ENCODE results near the gene SAMD14. TPM values are rescaled to one million over a fixed set of nuclear protein-coding genes. Genes with fewer than 3 reads are reported as not detected.

SAMD14 gene
- total and polyA plus RNA-seq, 7 experiments from 2014 or later, result 0.70 to 0.78 TPM; not detected in 5

DNA sequence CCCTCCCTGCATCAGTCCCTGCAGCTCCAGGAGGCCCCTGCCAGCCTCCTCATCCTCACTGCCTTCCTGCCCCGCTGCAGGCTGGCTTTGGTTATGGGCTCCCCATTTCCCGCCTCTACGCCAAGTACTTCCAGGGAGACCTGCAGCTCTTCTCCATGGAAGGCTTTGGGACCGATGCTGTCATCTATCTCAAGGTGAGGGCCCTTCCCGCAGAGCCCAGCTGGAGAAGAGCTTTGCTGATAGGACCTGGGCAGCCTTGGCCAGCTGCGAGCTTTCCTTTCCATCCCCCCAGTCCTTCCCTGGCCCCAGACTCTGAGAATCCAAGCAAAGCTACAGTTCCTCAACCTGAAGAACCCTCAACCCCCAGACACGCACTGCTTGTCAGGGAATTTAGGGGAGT is 20.8 kb downstream of the SAMD14 start:
- DNase-seq, result no peak
- no peaks in the 10 kb centered on the region for H3K9me3 ChIP-seq (ENCODE audit: control insufficient read depth in 2 of 3, low read length in 3 of 3)
- Mint-ChIP-seq H3K9me3 (no peaks in the 10 kb centered on the region), H3K4me3 (no peak overlapping the region), H3K27me3 (no peaks in the 10 kb centered on the region), H3K27ac (no peak overlapping the region), H3K36me3 (peaks cover 2 to 20% (median 3%) of the 10 kb centered on the region in 5 donors), H3K4me1 (peaks cover 0 to 2% (median 0%) of the 10 kb centered on the region in 7 donors)
- H3K27me3 ChIP-seq (ENCODE audit: control insufficient read depth in 2 of 2, insufficient read depth in 2 of 2, low read length in 2 of 2), result no peaks in the 10 kb centered on the region
- H3K27ac ChIP-seq (ENCODE audit: low read depth, low read length), result no peak overlapping the region
- no peak for ATAC-seq
- POLR2A ChIA-PET, result interaction anchor here (0.6 kb wide), 2 partner anchors 15 to 67 kb away, joined by 3 read pairs; no protein-coding TSS in a partner anchor
- intact Hi-C loops (cut with micrococcal nuclease), result no loop called here
- no peaks in the 10 kb centered on the region for H3K4me1 ChIP-seq (ENCODE audit: control insufficient read depth in 2 of 2, insufficient read depth in 2 of 2, low read length in 2 of 2)
- H3K36me3 ChIP-seq (ENCODE audit: control insufficient read depth in 2 of 3, insufficient read depth in 3 of 3, low read length in 3 of 3), result peaks cover 0 to 63% (median 0%) of the 10 kb centered on the region in 3 experiments
- no peak overlapping the region for H3K4me3 ChIP-seq (ENCODE audit: low read length)
- CTCF ChIA-PET, result interaction anchor here (0.6 to 1.7 kb wide), 2 partner anchors 13 to 15 kb away, joined by 3 to 4 read pairs; no protein-coding TSS in a partner anchor

- CTCF ChIA-PET, result interaction anchor here (1.7 kb wide), 1 partner anchor 14 kb away, joined by 4 read pairs; no protein-coding TSS in a partner anchor
- H3K27ac ChIP-seq (ENCODE audit: low read depth, low read length), result no peak overlapping the region
- no peak for DNase-seq
- peak overlapping the region in 2 of 9 donors; percentile 71 to 81 for H3K27ac Mint-ChIP-seq
- H3K4me1 ChIP-seq (ENCODE audit: control insufficient read depth in 2 of 2, insufficient read depth in 2 of 2, low read length in 2 of 2), result no peaks in the 10 kb centered on the region
- ATAC-seq, result no peak
- H3K9me3 ChIP-seq (ENCODE audit: control insufficient read depth in 2 of 3, low read length in 3 of 3), result no peaks in the 10 kb centered on the region
- H3K27me3 ChIP-seq (ENCODE audit: control insufficient read depth in 2 of 2, insufficient read depth in 2 of 2, low read length in 2 of 2), result no peaks in the 10 kb centered on the region
- no peaks in the 10 kb centered on the region for H3K9me3 Mint-ChIP-seq
- H3K36me3 ChIP-seq (ENCODE audit: control insufficient read depth in 2 of 3, insufficient read depth in 3 of 3, low read length in 3 of 3), result peaks cover 0 to 69% (median 0%) of the 10 kb centered on the region in 3 experiments
- H3K4me3 ChIP-seq (ENCODE audit: low read length), result no peak overlapping the region
- H3K27me3 Mint-ChIP-seq, result no peaks in the 10 kb centered on the region
- intact Hi-C loops (cut with micrococcal nuclease), result no loop called here
- H3K4me3 Mint-ChIP-seq, result no peak overlapping the region
- peaks cover 0 to 2% (median 0%) of the 10 kb centered on the region in 7 donors for H3K4me1 Mint-ChIP-seq
- POLR2A ChIA-PET, result interaction anchor here (0.6 kb wide), 1 partner anchor 67 kb away, joined by 3 read pairs; no protein-coding TSS in a partner anchor
- peaks cover 2 to 20% (median 3%) of the 10 kb centered on the region in 5 donors for H3K36me3 Mint-ChIP-seq
These were observed 21.4 kb downstream of the SAMD14 start for GRCh38 chr17:50108556-50108955.

GRCh38 chr17:50107790-50108414 is 22.1 kb downstream of the SAMD14 start:
- POLR2A ChIA-PET, result interaction anchor here (0.8 kb wide), 1 partner anchor 12 kb away, joined by 4 read pairs; no protein-coding TSS in a partner anchor

GRCh38 chr17:50106393-50107131 is 23.4 kb downstream of the SAMD14 start:
- CTCF ChIA-PET, result no interaction called here
- H3K27ac Mint-ChIP-seq, result peak overlapping the region in 2 of 9 donors; percentile 25 to 28

More at GRCh38 chr17:50107790-50108414, 22.1 kb downstream of the SAMD14 start:
- no peak overlapping the region for H3K4me3 Mint-ChIP-seq
- DNase-seq, result no peak
- H3K4me1 Mint-ChIP-seq, result peaks cover 0 to 2% (median 0%) of the 10 kb centered on the region in 7 donors
- CTCF ChIA-PET, result interaction anchor here (1.7 kb wide), 1 partner anchor 14 kb away, joined by 4 read pairs; no protein-coding TSS in a partner anchor
- intact Hi-C loops (cut with micrococcal nuclease), result no loop called here
- H3K27me3 Mint-ChIP-seq, result no peaks in the 10 kb centered on the region
- peak overlapping the region in 2 of 9 donors; percentile 12 to 19 for H3K27ac Mint-ChIP-seq
- Histone ChIP-seq H3K4me3 (ENCODE audit: low read length) (no peak overlapping the region), H3K36me3 (ENCODE audit: control insufficient read depth in 2 of 3, insufficient read depth in 3 of 3, low read length in 3 of 3) (peaks cover 0 to 76% (median 0%) of the 10 kb centered on the region in 3 experiments), H3K9me3 (ENCODE audit: control insufficient read depth in 2 of 3, low read length in 3 of 3) (no peaks in the 10 kb centered on the region), H3K27ac (ENCODE audit: low read depth, low read length) (no peak overlapping the region), H3K27me3 (ENCODE audit: control insufficient read depth in 2 of 2, insufficient read depth in 2 of 2, low read length in 2 of 2) (no peaks in the 10 kb centered on the region), H3K4me1 (ENCODE audit: control insufficient read depth in 2 of 2, insufficient read depth in 2 of 2, low read length in 2 of 2) (no peaks in the 10 kb centered on the region)
- H3K36me3 Mint-ChIP-seq, result peaks cover 2 to 20% (median 3%) of the 10 kb centered on the region in 5 donors
- no peaks in the 10 kb centered on the region for H3K9me3 Mint-ChIP-seq
- no peak for ATAC-seq

GRCh38 chr17:50105811-50106210 is 24.1 kb downstream of the SAMD14 start:
- no peaks in the 10 kb centered on the region for H3K9me3 Mint-ChIP-seq
- Histone ChIP-seq H3K36me3 (ENCODE audit: control insufficient read depth in 2 of 3, insufficient read depth in 3 of 3, low read length in 3 of 3) (peaks cover 0 to 93% (median 0%) of the 10 kb centered on the region in 3 experiments), H3K27ac (ENCODE audit: low read depth, low read length) (no peak overlapping the region), H3K9me3 (ENCODE audit: control insufficient read depth in 2 of 3, low read length in 3 of 3) (no peaks in the 10 kb centered on the region), H3K27me3 (ENCODE audit: control insufficient read depth in 2 of 2, insufficient read depth in 2 of 2, low read length in 2 of 2) (no peaks in the 10 kb centered on the region), H3K4me1 (ENCODE audit: control insufficient read depth in 2 of 2, insufficient read depth in 2 of 2, low read length in 2 of 2) (no peaks in the 10 kb centered on the region), H3K4me3 (ENCODE audit: low read length) (no peak overlapping the region)
- ChIA-PET POLR2A (no interaction called here), CTCF (no interaction called here)
- DNase-seq (no peak), ATAC-seq (no peak)
- no peak overlapping the region for H3K4me3 Mint-ChIP-seq
- H3K4me1 Mint-ChIP-seq, result peaks cover 0 to 2% (median under 1%) of the 10 kb centered on the region in 7 donors
- intact Hi-C loops (cut with micrococcal nuclease), result no loop called here
- no peak overlapping the region for H3K27ac Mint-ChIP-seq
- H3K27me3 Mint-ChIP-seq, result no peaks in the 10 kb centered on the region
- peaks cover 2 to 21% (median 3%) of the 10 kb centered on the region in 5 donors for H3K36me3 Mint-ChIP-seq

More at GRCh38 chr17:50106393-50107131, 23.4 kb downstream of the SAMD14 start:
- DNase-seq (no peak), ATAC-seq (no peak)
- Histone ChIP-seq H3K36me3 (ENCODE audit: control insufficient read depth in 2 of 3, insufficient read depth in 3 of 3, low read length in 3 of 3) (peaks cover 0 to 89% (median 0%) of the 10 kb centered on the region in 3 experiments), H3K9me3 (ENCODE audit: control insufficient read depth in 2 of 3, low read length in 3 of 3) (no peaks in the 10 kb centered on the region), H3K4me1 (ENCODE audit: control insufficient read depth in 2 of 2, insufficient read depth in 2 of 2, low read length in 2 of 2) (no peaks in the 10 kb centered on the region), H3K4me3 (ENCODE audit: low read length) (no peak overlapping the region), H3K27ac (ENCODE audit: low read depth, low read length) (no peak overlapping the region), H3K27me3 (ENCODE audit: control insufficient read depth in 2 of 2, insufficient read depth in 2 of 2, low read length in 2 of 2) (no peaks in the 10 kb centered on the region)
- POLR2A ChIA-PET, result no interaction called here
- Mint-ChIP-seq H3K4me3 (no peak overlapping the region), H3K9me3 (no peaks in the 10 kb centered on the region), H3K27me3 (no peaks in the 10 kb centered on the region), H3K4me1 (peaks cover 0 to 2% (median 0%) of the 10 kb centered on the region in 7 donors), H3K36me3 (peaks cover 2 to 20% (median 3%) of the 10 kb centered on the region in 5 donors)
- intact Hi-C loops (cut with micrococcal nuclease), result no loop called here

DNA sequence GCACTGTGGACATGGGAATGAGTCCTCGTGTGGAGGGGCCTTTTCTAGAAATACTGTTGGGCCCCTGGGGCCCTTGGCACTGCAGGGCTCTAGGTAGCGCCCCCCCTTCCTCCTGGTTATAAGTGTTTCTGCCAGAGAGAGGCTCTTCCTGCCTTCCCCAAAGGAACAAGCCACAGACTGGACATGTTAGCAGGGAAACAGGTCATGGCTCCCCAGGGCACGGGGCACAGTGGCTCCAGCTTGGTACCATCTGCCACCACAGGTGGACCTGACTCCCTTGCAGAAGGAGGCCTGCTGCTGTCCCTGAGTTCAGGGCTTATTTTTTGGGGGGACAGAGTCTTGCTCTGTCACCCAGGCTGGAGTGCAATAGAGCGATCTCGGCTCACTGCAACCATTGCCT is 26.0 kb downstream of the SAMD14 start:
- H3K4me3 Mint-ChIP-seq, result no peak overlapping the region
- no peaks in the 10 kb centered on the region for H3K9me3 ChIP-seq (ENCODE audit: control insufficient read depth in 2 of 3, low read length in 3 of 3)
- peaks cover 0 to 28% (median 3%) of the 10 kb centered on the region in 5 donors for H3K36me3 Mint-ChIP-seq
- H3K4me3 ChIP-seq (ENCODE audit: low read length), result no peak overlapping the region
- ATAC-seq (no peak), DNase-seq (no peak)
- POLR2A ChIA-PET, result no interaction called here
- no peaks in the 10 kb centered on the region for H3K9me3 Mint-ChIP-seq
- H3K36me3 ChIP-seq (ENCODE audit: control insufficient read depth in 2 of 3, insufficient read depth in 3 of 3, low read length in 3 of 3), result peaks cover 0 to 90% (median 0%) of the 10 kb centered on the region in 3 experiments
- H3K27me3 ChIP-seq (ENCODE audit: control insufficient read depth in 2 of 2, insufficient read depth in 2 of 2, low read length in 2 of 2), result no peaks in the 10 kb centered on the region
- H3K4me1 ChIP-seq (ENCODE audit: control insufficient read depth in 2 of 2, insufficient read depth in 2 of 2, low read length in 2 of 2), result no peaks in the 10 kb centered on the region
- no peaks in the 10 kb centered on the region for H3K27me3 Mint-ChIP-seq
- H3K27ac ChIP-seq (ENCODE audit: low read depth, low read length), result no peak overlapping the region
- H3K27ac Mint-ChIP-seq, result no peak overlapping the region
- CTCF ChIA-PET, result interaction anchor here (1.0 kb wide), 1 partner anchor 10 kb away, joined by 3 read pairs; no protein-coding TSS in a partner anchor
- intact Hi-C loops (cut with micrococcal nuclease), result no loop called here
- H3K4me1 Mint-ChIP-seq, result peaks cover 0 to 14% (median 11%) of the 10 kb centered on the region in 7 donors

Data from naive thymus-derived CD4-positive, alpha-beta T cell (primary cell).